KMS-11 (cell line): ENCODE data around the gene TEP1.

Experiments used
- H2AFZ ChIP-seq: fragments of 200-600 bp; sonication (generic); 2 replicates; pipeline ENCODE4 v1.6.1; 2016; ENCODE audit warnings: antibody characterized with exemption, mixed run types, low read depth
- H3K27ac ChIP-seq: fragments of 200-600 bp; sonication (generic); 2 replicates; pipeline ENCODE4 v1.6.1; 2016; ENCODE audit warnings: mild to moderate bottlenecking, mixed run types
- H3K27me3 ChIP-seq: fragments of 200-600 bp; sonication (generic); 2 replicates; pipeline ENCODE4 v1.6.1; 2017; ENCODE audit warnings: mild to moderate bottlenecking, low read depth, mixed run types, moderate library complexity; ENCODE audit not compliant: insufficient read depth
- H3K36me3 ChIP-seq: fragments of 200-600 bp; sonication (generic); 2 replicates; pipeline ENCODE4 v1.6.1; 2017; ENCODE audit warnings: mild to moderate bottlenecking, mixed run types; ENCODE audit not compliant: insufficient read depth
- H3K4me1 ChIP-seq: fragments of 200-600 bp; sonication (generic); 2 replicates; pipeline ENCODE4 v1.6.1; 2016; ENCODE audit warnings: mild to moderate bottlenecking, low read depth, mixed run types; ENCODE audit not compliant: poor library complexity, severe bottlenecking
- H3K4me2 ChIP-seq: fragments of 200-600 bp; sonication (generic); 2 replicates; pipeline ENCODE4 v1.7.0; 2016; ENCODE audit warnings: mild to moderate bottlenecking, mixed run types
- H3K4me3 ChIP-seq: fragments of 200-600 bp; sonication (generic); IDR thresholded peaks from 2 replicates; pipeline ENCODE4 v1.6.1; 2017; ENCODE audit warnings: low read depth, low read length, mixed read lengths; ENCODE audit not compliant: insufficient read depth
- H3K79me2 ChIP-seq: fragments of 200-600 bp; sonication (generic); 2 replicates; pipeline ENCODE4 v1.6.1; 2016; ENCODE audit warnings: low read depth, mixed run types; ENCODE audit not compliant: insufficient read depth
- H3K9ac ChIP-seq: fragments of 200-600 bp; sonication (generic); 2 replicates; pipeline ENCODE4 v1.6.1; 2016; ENCODE audit warnings: mild to moderate bottlenecking, mixed run types
- H4K20me1 ChIP-seq: fragments of 200-600 bp; sonication (generic); 2 replicates; pipeline ENCODE4 v1.6.1; 2016; ENCODE audit warnings: mild to moderate bottlenecking, mixed run types; ENCODE audit not compliant: insufficient read depth
- CTCF ChIP-seq: fragments of 200-600 bp; sonication (generic); conservative IDR thresholded peaks from 2 replicates; pipeline ENCODE4 v1.6.1; 2017; ENCODE audit warnings: low read depth, mild to moderate bottlenecking, antibody characterized with exemption, low read length, moderate library complexity, mixed read lengths

TEP1 gene

GRCh38 chr14:20412876-20413743, at the start of gene TEP1:
Gene TEP1 (minus strand): TSS chr14:20413501. CDS start chr14:20408439, 5,062 bp downstream.
- peak within 1 kb of the TSS; percentile 90 for H2AFZ ChIP-seq
- TF ChIP-seq CTCF = no peak
- no peak within 1 kb of the TSS for H3K4me3 ChIP-seq
- H3K4me2 ChIP-seq = peak within 1 kb of the TSS; percentile 91
- no peaks in the 10 kb centered on the region for H3K36me3 ChIP-seq
- no peaks in the 10 kb centered on the region; the same call in 1 of the 2 replicates for H3K79me2 ChIP-seq
- H4K20me1 ChIP-seq = no peaks in the 10 kb centered on the region
- H3K27me3 ChIP-seq = no peaks in the 10 kb centered on the region
- H3K9ac ChIP-seq = peak within 1 kb of the TSS; percentile 50; the same call in 1 of the 2 replicates
- peak within 1 kb of the TSS; percentile 55 for H3K27ac ChIP-seq
- peaks cover 22% of the 10 kb centered on the region for H3K4me1 ChIP-seq

GRCh38 chr14:20461225-20462141, 48.2 kb upstream of the TEP1 start, which contains the start of gene PIP4P1:
Gene PIP4P1 (minus strand): TSS chr14:20461434. CDS start chr14:20461325, 109 bp downstream.
- Histone ChIP-seq H3K4me2 (peak within 1 kb of the TSS; percentile 68), H3K9ac (peak within 1 kb of the TSS; percentile 49; the same call in 1 of the 2 replicates), H3K27ac (peak within 1 kb of the TSS; percentile 59), H2AFZ (peak within 1 kb of the TSS; percentile 60), H3K79me2 (peaks cover 15% of the 10 kb centered on the region), H3K36me3 (no peaks in the 10 kb centered on the region), H4K20me1 (no peaks in the 10 kb centered on the region), H3K27me3 (no peaks in the 10 kb centered on the region), H3K4me3 (no peak within 1 kb of the TSS), H3K4me1 (peaks cover 11% of the 10 kb centered on the region)
- TF ChIP-seq CTCF = no peak

GRCh38 chr14:20460458-20461224, 47.3 kb upstream of the TEP1 start:
- Histone ChIP-seq H3K27ac (peak overlapping the region; percentile 59), H3K27me3 (no peaks in the 10 kb centered on the region), H3K36me3 (no peaks in the 10 kb centered on the region), H3K4me1 (peaks cover 15% of the 10 kb centered on the region), H4K20me1 (no peaks in the 10 kb centered on the region), H3K4me2 (peak overlapping the region; percentile 68; the same call in 1 of the 2 replicates), H2AFZ (no peak overlapping the region; the same call in 1 of the 2 replicates), H3K9ac (peak overlapping the region; percentile 49; the same call in 1 of the 2 replicates), H3K4me3 (no peak overlapping the region), H3K79me2 (peaks cover 24% of the 10 kb centered on the region)
- TF ChIP-seq CTCF = no peak
